Activated B cell treated with CpG ODN at 0.5 μM for 24 hours (primary cell): ENCODE data around the gene ATAD1. TPM values are rescaled to one million over a fixed set of nuclear protein-coding genes. Genes with fewer than 3 reads are reported as not detected.

Source experiments
- ATAC-seq: fragments of 200-7000 bp; cut with Tn5 transposase; one replicate; pipeline ENCODE4 v1.10.0; 2021; ENCODE audit warnings: low read depth, mild to moderate bottlenecking, moderate library complexity
- CTCF ChIA-PET: fragments of 350-600 bp; sonication (Branson Sonifier 250); formaldehyde crosslinking; loops from one replicate; lab custom pipeline; 2021; ENCODE audit warnings: antibody characterized with exemption; lab: Charles Lee
- POLR2A ChIA-PET: fragments of 350-600 bp; sonication (Branson Sonifier 250); formaldehyde crosslinking; loops from one replicate; lab custom pipeline; 2021; ENCODE audit warnings: antibody characterized with exemption; lab: Charles Lee
- DNase-seq: peaks from one replicate; pipeline ENCODE4 v3.0.0; 2022
- H3K27ac Mint-ChIP-seq: one replicate; pipeline ENCODE4 v1.8.0; 2020; ENCODE audit warnings: mixed read lengths
- H3K27me3 Mint-ChIP-seq: one replicate; pipeline ENCODE4 v1.8.0; 2021; ENCODE audit warnings: mixed read lengths
- H3K36me3 Mint-ChIP-seq: one replicate; pipeline ENCODE4 v1.8.0; 2021; ENCODE audit warnings: low read depth, mixed read lengths
- H3K4me1 Mint-ChIP-seq: one replicate; pipeline ENCODE4 v1.8.0; 2021; ENCODE audit warnings: mixed read lengths
- H3K4me3 Mint-ChIP-seq: one replicate; pipeline ENCODE4 v1.8.0; 2020; ENCODE audit warnings: mild to moderate bottlenecking, mixed read lengths
- H3K9me3 Mint-ChIP-seq: one replicate; pipeline ENCODE4 v1.8.0; 2020; ENCODE audit warnings: mixed read lengths
- CTCF ChIP-seq: fragments of 200-600 bp; IDR thresholded peaks from one replicate; pipeline ENCODE4 v1.8.0; 2022; ENCODE audit warnings: antibody characterized with exemption, mild to moderate bottlenecking
- intact Hi-C: fragments of 100-400 bp; cut with micrococcal nuclease; formaldehyde crosslinking; loops from one replicate; pipeline ENCODE4 v1.15.1; 2024
- total RNA-seq: library from RNA; stranded (reverse); gene quantifications from 2 replicates; pipeline ENCODE4 v1.2.3, GENCODE V29; 2022

Gene ATAD1
- total RNA-seq, 1 donor from 2014 or later: 42.6 TPM

GRCh38 chr10:87733081-87733480, 84.9 kb downstream of the ATAD1 start:
- no peaks in the 10 kb centered on the region for H3K4me1 Mint-ChIP-seq
- no peaks in the 10 kb centered on the region for H3K36me3 Mint-ChIP-seq
- peaks cover 3% of the 10 kb centered on the region for H3K27me3 Mint-ChIP-seq
- intact Hi-C loops: no loop called here
- no peaks in the 10 kb centered on the region for H3K9me3 Mint-ChIP-seq
- ATAC-seq (no peak), DNase-seq (no peak)
- POLR2A ChIA-PET: no interaction called here
- CTCF ChIA-PET: interaction anchor here (1.2 kb wide), 1 partner anchor 214 kb away, joined by 3 read pairs; no protein-coding TSS in a partner anchor
- TF ChIP-seq CTCF: no peak
- no peak overlapping the region for H3K27ac Mint-ChIP-seq
- H3K4me3 Mint-ChIP-seq: no peak overlapping the region

GRCh38 chr10:87729940-87730339, 88.1 kb downstream of the ATAD1 start:
- POLR2A ChIA-PET: no interaction called here

GRCh38 chr10:87724789-87725188, 93.2 kb downstream of the ATAD1 start:
- TF ChIP-seq CTCF: no peak
- ChIA-PET POLR2A (no interaction called here), CTCF (no interaction called here)
- H3K27ac Mint-ChIP-seq: no peak overlapping the region
- intact Hi-C loops: no loop called here
- H3K27me3 Mint-ChIP-seq: peaks cover 2% of the 10 kb centered on the region
- H3K36me3 Mint-ChIP-seq: no peaks in the 10 kb centered on the region
- DNase-seq (no peak), ATAC-seq (no peak)
- no peak overlapping the region for H3K4me3 Mint-ChIP-seq
- H3K9me3 Mint-ChIP-seq: no peaks in the 10 kb centered on the region
- H3K4me1 Mint-ChIP-seq: no peaks in the 10 kb centered on the region

More at GRCh38 chr10:87729940-87730339, 88.1 kb downstream of the ATAD1 start:
- Mint-ChIP-seq H3K9me3 (no peaks in the 10 kb centered on the region), H3K27me3 (peaks cover 2% of the 10 kb centered on the region), H3K4me3 (no peak overlapping the region), H3K36me3 (no peaks in the 10 kb centered on the region), H3K27ac (no peak overlapping the region), H3K4me1 (no peaks in the 10 kb centered on the region)
- DNase-seq: no peak
- no peak for ATAC-seq
- CTCF ChIA-PET: no interaction called here
- TF ChIP-seq CTCF: no peak
- intact Hi-C loops: no loop called here

GRCh38 chr10:87723500-87723899, 94.5 kb downstream of the ATAD1 start:
- no peak overlapping the region for H3K4me3 Mint-ChIP-seq
- CTCF ChIA-PET: no interaction called here
- peaks cover 2% of the 10 kb centered on the region for H3K27me3 Mint-ChIP-seq
- no peaks in the 10 kb centered on the region for H3K9me3 Mint-ChIP-seq
- H3K36me3 Mint-ChIP-seq: no peaks in the 10 kb centered on the region
- intact Hi-C loops: no loop called here
- no peak overlapping the region for H3K27ac Mint-ChIP-seq
- POLR2A ChIA-PET: no interaction called here
- ATAC-seq (no peak), DNase-seq (no peak)
- H3K4me1 Mint-ChIP-seq: peaks cover 1% of the 10 kb centered on the region
- no peak for TF ChIP-seq CTCF

- no peaks in the 10 kb centered on the region for H3K36me3 Mint-ChIP-seq
Measured at GRCh38 chr10:87722716-87723115, 95.3 kb downstream of the ATAD1 start.

More at GRCh38 chr10:87722716-87723115, 95.3 kb downstream of the ATAD1 start:
- Mint-ChIP-seq H3K4me1 (peaks cover 6% of the 10 kb centered on the region), H3K4me3 (no peak overlapping the region), H3K9me3 (no peaks in the 10 kb centered on the region), H3K27ac (no peak overlapping the region), H3K27me3 (peaks cover 2% of the 10 kb centered on the region)
- POLR2A ChIA-PET: no interaction called here
- TF ChIP-seq CTCF: no peak
- no peak for ATAC-seq
- CTCF ChIA-PET: no interaction called here
- no peak for DNase-seq
- intact Hi-C loops: no loop called here
